Endothelial cell of umbilical vein (primary cell): ENCODE measurements around the gene PARN. TPM values are rescaled to one million over a fixed set of nuclear protein-coding genes. Genes with fewer than 3 reads are reported as not detected.
"Not testable (repeated sequence)": the region's sequence is repeated elsewhere in the genome, so short reads cannot be mapped to it uniquely, and the experiment has no call there.

ENCODE experiments used
- BruUV-seq: library from RNA; stranded (reverse); fragments of 400-500 nt; replicated peaks from 2 replicates; lab custom pipeline; 2021; lab: Mats Ljungman, UMichigan
- CTCF ChIA-PET: fragments of 300-600, 350-600 bp; sonication (Branson Sonifier 250); formaldehyde crosslinking; loops from one replicate; lab custom pipeline; 2021; ENCODE audit warnings: antibody characterized with exemption, inconsistent platforms; lab: Charles Lee
- POLR2A ChIA-PET: fragments of 300-600, 350-600 bp; sonication (Branson Sonifier 250); formaldehyde crosslinking; loops from one replicate; lab custom pipeline; 2021; ENCODE audit warnings: antibody characterized with exemption, inconsistent platforms; lab: Charles Lee
- DNase-seq: peaks from one replicate; pipeline ENCODE4 v3.0.0-alpha.2; 2011; ENCODE audit warnings: low read depth, low spot score
- FAIRE-seq: peaks from 2 replicates; lab custom pipeline; 2011; peaks lifted over from hg19 to GRCh38; lab: Jason Lieb, UNC
- H2AFZ ChIP-seq: 2 replicates; pipeline ENCODE4 v1.6.0; 2012; ENCODE audit warnings: low read depth, low read length, control low read depth, inconsistent platforms
- H3K27ac ChIP-seq: 2 replicates; pipeline ENCODE4 v1.5.1; 2011; ENCODE audit warnings: low read depth, mild to moderate bottlenecking, control low read depth, low read length, moderate library complexity; ENCODE audit not compliant: insufficient read depth
- H3K27me3 ChIP-seq, 2 experiments: 2 replicates each; pipeline versions ENCODE4 v1.6.0 to v1.6.1; 2011; ENCODE audit warnings: low read length in 2 of 2, mixed read lengths in 1 of 2; ENCODE audit not compliant: control insufficient read depth in 2 of 2, insufficient read depth in 2 of 2
- H3K36me3 ChIP-seq, 2 experiments: 2 replicates in 1 of 2; 3 replicates in 1 of 2; pipeline ENCODE4 v1.5.1; 2011; ENCODE audit warnings: low read length in 2 of 2, mild to moderate bottlenecking in 1 of 2, moderate library complexity in 1 of 2; ENCODE audit not compliant: control insufficient read depth in 2 of 2, insufficient read depth in 2 of 2; ENCODE audit errors: extremely low read depth in 1 of 2
- H3K4me1 ChIP-seq: 3 replicates; pipeline ENCODE4 v1.5.1; 2011; ENCODE audit warnings: mild to moderate bottlenecking, low read length; ENCODE audit not compliant: control insufficient read depth, insufficient read depth; ENCODE audit errors: extremely low read depth
- H3K4me2 ChIP-seq: 2 replicates; pipeline ENCODE4 v1.6.1; 2011; ENCODE audit warnings: low read length, control low read depth, mixed read lengths; ENCODE audit not compliant: insufficient read depth
- H3K4me3 ChIP-seq, 3 experiments: fragments of 200-600 bp in 1 of 3; sonication (generic), shearing (Covaris generic) in 1 of 3; replicated peaks in 1 of 3; 2 replicates each; pipeline ENCODE4 v1.5.1; 2011 to 2016; ENCODE audit warnings: control low read depth in 3 of 3, low read length in 3 of 3, mild to moderate bottlenecking in 2 of 3, inconsistent platforms in 1 of 3, low read depth in 1 of 3, moderate library complexity in 1 of 3; ENCODE audit not compliant: insufficient read depth in 1 of 3
- H3K79me2 ChIP-seq: 2 replicates; pipeline ENCODE4 v1.6.0; 2012; ENCODE audit warnings: low read length, inconsistent platforms; ENCODE audit not compliant: control insufficient read depth, insufficient read depth
- H3K9ac ChIP-seq: replicated peaks from 2 replicates; pipeline ENCODE3; 2011; ENCODE audit warnings: low read length, control low read depth; ENCODE audit not compliant: insufficient read depth; ENCODE audit errors: extremely low read depth
- H3K9me1 ChIP-seq: replicated peaks from 3 replicates; pipeline ENCODE4 v1.6.0; 2011; ENCODE audit warnings: mild to moderate bottlenecking, low read length; ENCODE audit not compliant: control insufficient read depth, insufficient read depth; ENCODE audit errors: extremely low read depth
- H3K9me3 ChIP-seq: replicated peaks from 2 replicates; pipeline ENCODE4 v1.5.1; 2012; ENCODE audit warnings: low read length, inconsistent platforms; ENCODE audit not compliant: control insufficient read depth, insufficient read depth
- H4K20me1 ChIP-seq: replicated peaks from 2 replicates; pipeline ENCODE3; 2011; ENCODE audit warnings: mild to moderate bottlenecking, low read length; ENCODE audit not compliant: control insufficient read depth, insufficient read depth; ENCODE audit errors: extremely low read depth
- EZH2 ChIP-seq: IDR thresholded peaks from 2 replicates; pipeline ENCODE4 v1.6.1; 2012; ENCODE audit warnings: borderline replicate concordance, low read depth, mild to moderate bottlenecking, moderate library complexity, low read length, inconsistent platforms; ENCODE audit not compliant: severe bottlenecking
- FOS ChIP-seq: IDR thresholded peaks from 2 replicates; pipeline ENCODE4 v1.6.1; 2011; ENCODE audit warnings: mild to moderate bottlenecking, low read length, moderate library complexity, borderline replicate concordance; ENCODE audit not compliant: insufficient read depth
- GATA2 ChIP-seq: IDR thresholded peaks from 2 replicates; pipeline ENCODE4 v1.7.0; 2011; ENCODE audit warnings: low read depth, mild to moderate bottlenecking, moderate library complexity, mixed read lengths, low read length; ENCODE audit not compliant: insufficient read length, insufficient read depth
- JUN ChIP-seq: IDR thresholded peaks from 2 replicates; pipeline ENCODE4 v1.6.1; 2011; ENCODE audit warnings: borderline replicate concordance, low read depth; ENCODE audit not compliant: insufficient read length, insufficient read depth
- MYC ChIP-seq: IDR thresholded peaks from one replicate; pipeline ENCODE4 v1.6.1; 2011; ENCODE audit warnings: mild to moderate bottlenecking, low read depth, low read length
- POLR2A ChIP-seq: IDR thresholded peaks from 2 replicates; pipeline ENCODE4 v1.6.1; 2012; ENCODE audit warnings: low read depth, mild to moderate bottlenecking, control low read depth, low read length
- POLR2AphosphoS5 ChIP-seq: IDR thresholded peaks from 2 replicates; pipeline ENCODE4 v1.6.1; 2012; ENCODE audit warnings: low read depth, mild to moderate bottlenecking, control low read depth, low read length, moderate library complexity; ENCODE audit not compliant: insufficient read depth
- dilution Hi-C: fragments of 300-500 bp; cut with MboI; formaldehyde crosslinking; loops from one replicate; pipeline ENCODE4 v1.15.0; 2019; ENCODE audit warnings: low sequenced_read_pairs; ENCODE audit not compliant: extremely low pct_ligation_motif_present
- intact Hi-C: fragments of 100-400 bp; cut with micrococcal nuclease; formaldehyde crosslinking; loops from one replicate; pipeline ENCODE4 v1.10.0; 2022
- polyA plus RNA-seq, 4 experiments: library from polyadenylated mRNA; depleted of rRNA in 3 of 4; stranded (reverse) in 3 of 4; unstranded in 1 of 4; fragments of >200 nt; gene quantifications; 2 replicates each; pipeline versions ENCODE4 v1.2.1 to v1.2.3, GENCODE V29; 2011 to 2012; ENCODE audit warnings: missing spikeins in 1 of 4
- total RNA-seq: library from RNA; stranded (reverse); gene quantifications from 2 replicates; pipeline ENCODE4 v1.2.3, GENCODE V29; 2021
- TF ChIP-seq, protein P1 (sequence below): IDR thresholded peaks from 2 replicates; pipeline ENCODE4 v1.6.1; 2011; ENCODE audit not compliant: insufficient read depth, insufficient read length
- TF ChIP-seq, protein P2 (sequence below), 2 donors: IDR thresholded peaks; 1 replicate in 1 of 2; 2 replicates in 1 of 2; pipeline ENCODE4 v1.5.1; 2011; ENCODE audit warnings: low read length in 2 of 2, mild to moderate bottlenecking in 2 of 2, moderate library complexity in 2 of 2, control low read depth in 1 of 2, inconsistent platforms in 1 of 2, low read depth in 1 of 2; ENCODE audit not compliant: insufficient read depth in 1 of 2; ENCODE audit errors: extremely low read depth in 1 of 2

PARN gene
- total and polyA plus RNA-seq, 2 donors (not counting 3 experiments of a cell fraction or from before 2014, with no cell fraction given) = 16.9 to 24.6 TPM

DNA sequence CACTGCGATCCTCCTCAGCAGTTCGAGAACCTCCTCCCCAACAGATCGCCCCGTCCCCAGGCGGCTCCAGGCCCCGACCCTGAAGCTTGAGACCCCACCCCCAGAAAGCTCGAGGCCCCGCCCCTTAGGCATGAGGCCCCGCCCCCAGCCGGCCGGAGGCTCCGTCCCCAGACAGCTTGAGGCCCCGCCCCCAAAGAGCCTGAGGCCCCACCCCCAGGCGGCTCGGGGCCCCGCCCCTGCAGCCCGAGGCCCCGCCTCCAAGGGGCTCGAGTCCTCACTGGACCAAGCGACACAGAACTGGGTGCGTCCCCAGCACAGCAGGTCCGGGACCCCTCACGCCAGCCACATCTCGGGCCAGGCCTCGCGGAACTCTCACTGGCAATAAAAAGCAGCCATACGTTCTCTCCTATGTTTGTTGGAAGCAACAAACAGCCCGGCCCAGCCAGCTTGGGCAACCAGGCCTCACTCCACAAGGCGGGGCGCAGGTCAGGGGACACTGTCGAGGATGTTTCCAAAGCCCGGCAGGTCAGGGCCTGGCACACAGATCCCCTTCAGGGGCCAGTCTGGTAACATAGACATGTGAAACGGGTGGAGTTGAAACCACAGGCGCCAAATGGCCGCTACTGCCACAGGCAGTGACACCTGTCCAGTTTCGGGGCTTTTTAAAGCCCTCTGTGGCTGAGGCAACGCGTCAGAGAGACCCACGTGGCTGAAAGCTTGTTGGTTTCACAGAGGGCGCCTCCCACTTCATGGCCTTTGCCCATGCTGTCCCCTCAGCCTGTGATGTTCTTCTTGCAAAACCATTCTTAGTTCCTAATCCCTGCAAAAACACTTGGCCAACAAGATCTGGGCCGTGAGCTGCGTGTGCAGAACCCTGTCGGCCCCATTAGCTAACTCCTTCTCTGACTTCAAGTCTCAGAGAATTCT, 224.2 kb downstream of the PARN start:
- TF ChIP-seq EZH2 = no peak
- TF ChIP-seq POLR2A = no peak
- TF ChIP-seq MYC = no peak
- TF ChIP-seq JUN = no peak
- TF ChIP-seq FOS = no peak
- no peak for TF ChIP-seq GATA2
- TF ChIP-seq, protein P1, sequence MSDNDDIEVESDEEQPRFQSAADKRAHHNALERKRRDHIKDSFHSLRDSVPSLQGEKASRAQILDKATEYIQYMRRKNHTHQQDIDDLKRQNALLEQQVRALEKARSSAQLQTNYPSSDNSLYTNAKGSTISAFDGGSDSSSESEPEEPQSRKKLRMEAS = no peak
- TF ChIP-seq POLR2AphosphoS5 = no peak
- TF ChIP-seq, protein P2, sequence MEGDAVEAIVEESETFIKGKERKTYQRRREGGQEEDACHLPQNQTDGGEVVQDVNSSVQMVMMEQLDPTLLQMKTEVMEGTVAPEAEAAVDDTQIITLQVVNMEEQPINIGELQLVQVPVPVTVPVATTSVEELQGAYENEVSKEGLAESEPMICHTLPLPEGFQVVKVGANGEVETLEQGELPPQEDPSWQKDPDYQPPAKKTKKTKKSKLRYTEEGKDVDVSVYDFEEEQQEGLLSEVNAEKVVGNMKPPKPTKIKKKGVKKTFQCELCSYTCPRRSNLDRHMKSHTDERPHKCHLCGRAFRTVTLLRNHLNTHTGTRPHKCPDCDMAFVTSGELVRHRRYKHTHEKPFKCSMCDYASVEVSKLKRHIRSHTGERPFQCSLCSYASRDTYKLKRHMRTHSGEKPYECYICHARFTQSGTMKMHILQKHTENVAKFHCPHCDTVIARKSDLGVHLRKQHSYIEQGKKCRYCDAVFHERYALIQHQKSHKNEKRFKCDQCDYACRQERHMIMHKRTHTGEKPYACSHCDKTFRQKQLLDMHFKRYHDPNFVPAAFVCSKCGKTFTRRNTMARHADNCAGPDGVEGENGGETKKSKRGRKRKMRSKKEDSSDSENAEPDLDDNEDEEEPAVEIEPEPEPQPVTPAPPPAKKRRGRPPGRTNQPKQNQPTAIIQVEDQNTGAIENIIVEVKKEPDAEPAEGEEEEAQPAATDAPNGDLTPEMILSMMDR (IDR thresholded peaks at IDR 0.05; ENCODE audit: extremely low read depth in 1 of 2, insufficient read depth in 1 of 2, low read depth in 1 of 2, low read length in 2 of 2) = no peak
- intact Hi-C loops (no loop called here), dilution Hi-C loops (no loop called here)
- Histone ChIP-seq H3K36me3 (no peaks in the 10 kb centered on the region), H3K9me3 (no peaks in the 10 kb centered on the region), H4K20me1 (no peaks in the 10 kb centered on the region), H3K79me2 (no peaks in the 10 kb centered on the region), H3K4me3 (no peak overlapping the region), H3K9ac (no peak overlapping the region), H3K4me2 (no peak overlapping the region), H2AFZ (no peak overlapping the region), H3K4me1 (peaks cover 3% of the 10 kb centered on the region), H3K27me3 (no peaks in the 10 kb centered on the region), H3K9me1 (no peaks in the 10 kb centered on the region), H3K27ac (no peak overlapping the region)
- DNase-seq = no peak
- peak; percentile 37 for FAIRE-seq
- CTCF ChIA-PET = no interaction called here
- POLR2A ChIA-PET = no interaction called here
- no TSS peak for BruUV-seq

DNA sequence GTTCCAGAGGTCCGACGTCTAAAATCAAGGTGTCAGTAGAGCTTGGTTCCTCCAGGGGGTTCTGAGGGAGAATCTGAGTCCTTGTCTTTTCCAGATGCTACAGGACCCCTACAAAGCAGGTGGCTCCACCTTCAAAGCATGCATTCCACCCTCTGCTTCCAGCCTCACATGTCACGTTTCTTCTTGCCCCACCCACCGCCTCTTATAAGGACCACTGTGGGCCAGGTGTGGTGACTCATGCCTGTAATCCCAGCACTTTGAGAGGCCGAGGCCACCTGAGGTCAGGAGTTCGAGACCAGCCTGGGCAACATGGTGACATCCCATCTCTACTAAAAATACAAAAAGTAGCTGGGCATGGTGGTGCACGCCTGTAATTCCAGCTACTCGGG, 227.1 kb downstream of the PARN start:
- FAIRE-seq, H3K27ac ChIP-seq, H3K9me3 ChIP-seq, H3K27me3 ChIP-seq, POLR2A ChIA-PET, intact Hi-C loops, H3K36me3 ChIP-seq, H2AFZ ChIP-seq, H3K9me1 ChIP-seq, BruUV-seq, H3K79me2 ChIP-seq, H4K20me1 ChIP-seq, CTCF ChIA-PET, DNase-seq, H3K9ac ChIP-seq, dilution Hi-C loops, H3K4me3 ChIP-seq, H3K4me2 ChIP-seq: not testable (repeated sequence)
- H3K4me1 ChIP-seq = peaks cover 11% of the 10 kb centered on the region
